Occipital lobe (tissue), 2 donors: ENCODE measurements around the gene ALAS2. TPM values are rescaled to one million over a fixed set of nuclear protein-coding genes. Genes with fewer than 3 reads are reported as not detected.
"Not testable (repeated sequence)": the region's sequence is repeated elsewhere in the genome, so short reads cannot be mapped to it uniquely, and the experiment has no call there.

ENCODE experiments used
- DNase-seq: peaks from one replicate; lab custom pipeline; 2025; lab: John Stamatoyannopoulos, UW
- total RNA-seq: library from RNA; depleted of rRNA; stranded (reverse); fragments of >200 nt; gene quantifications from one replicate; pipeline ENCODE4 v1.2.3, GENCODE V29; 2014

Gene ALAS2
- total RNA-seq, 1 donor from 2014 or later, result 32.0 TPM

GRCh38 chrX:55006827-55007621, 23.8 kb downstream of the ALAS2 start:
- DNase-seq, result no peak

DNA sequence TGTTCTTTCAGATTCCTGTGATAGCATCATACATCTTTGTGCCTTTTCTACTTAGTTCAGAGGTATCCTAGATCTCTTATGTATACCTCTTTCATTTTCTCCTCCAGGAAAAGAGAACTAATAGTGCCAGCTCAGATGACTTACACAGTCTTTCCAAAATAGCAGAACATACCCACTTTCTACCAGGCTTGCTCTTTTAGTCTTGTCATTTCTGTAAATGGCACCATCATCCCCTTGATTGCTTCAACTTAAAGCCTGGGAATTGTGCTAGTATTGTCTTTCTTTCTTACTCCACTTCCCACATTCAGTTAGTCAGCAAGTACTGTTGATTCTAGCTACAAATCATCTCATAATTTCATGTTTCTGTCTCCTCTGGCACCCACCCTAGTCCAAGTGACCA, 25.5 kb downstream of the ALAS2 start:
- no peak for DNase-seq

- no peak for DNase-seq
These were observed 26.5 kb downstream of the ALAS2 start for GRCh38 chrX:55004231-55004630.

GRCh38 chrX:54999717-55000598, 30.8 kb downstream of the ALAS2 start, which contains the start of gene APEX2:
TSS of gene APEX2 (plus strand) at chrX:55000363. CDS start at chrX:55000423, 60 bp downstream.
- peak; percentile 83 for DNase-seq

DNA sequence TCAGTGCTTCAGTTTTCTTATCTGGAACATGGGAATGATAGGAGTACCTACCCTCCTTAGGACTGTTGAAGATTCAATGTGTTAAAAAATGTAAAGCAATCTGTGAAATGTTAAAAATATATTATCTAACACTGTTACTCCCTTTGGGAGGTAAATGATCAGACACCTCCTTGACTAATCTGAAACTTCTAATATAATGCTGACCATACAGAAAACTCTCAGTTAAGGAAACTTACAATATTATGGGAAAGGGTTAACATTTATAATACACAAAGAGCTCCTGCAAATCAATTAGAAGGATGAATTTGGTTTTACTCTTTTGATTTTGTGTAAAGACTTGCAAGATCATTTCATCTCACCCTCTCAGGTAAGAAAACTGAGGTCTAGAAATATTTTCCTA, 35.2 kb downstream of the ALAS2 start:
- no peak for DNase-seq

GRCh38 chrX:54994668-54995351, 36.0 kb downstream of the ALAS2 start:
- DNase-seq, result no peak

DNA sequence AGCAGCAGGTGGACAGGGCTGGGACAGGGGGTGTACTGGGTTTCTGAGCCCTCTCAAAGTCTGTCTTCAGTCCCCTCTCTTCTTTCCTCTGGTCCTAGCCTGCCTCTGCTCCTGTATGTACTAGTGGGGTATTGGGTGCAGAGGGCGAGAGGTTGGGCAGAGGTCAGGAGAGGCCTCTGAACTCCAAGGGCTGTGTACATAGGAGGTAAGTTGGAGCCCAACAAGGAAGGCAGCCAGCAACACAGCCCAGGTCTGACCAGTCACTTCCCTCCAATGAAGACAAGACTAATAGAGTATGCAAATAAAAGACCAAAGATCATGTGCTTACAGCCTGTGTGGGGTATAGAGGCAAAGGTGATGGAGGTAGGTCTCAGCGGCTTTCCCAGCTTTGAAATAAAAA, 36.7 kb downstream of the ALAS2 start, which contains the start of gene PFKFB1:
Gene PFKFB1, minus strand, starts transcription at position 90 of the 400 bp plus-strand sequence. CDS start 181 bp downstream, outside the sequence.
- no peak for DNase-seq

GRCh38 chrX:54992911-54993622, 37.7 kb downstream of the ALAS2 start:
- DNase-seq, result no peak

- no peak for DNase-seq
These were observed 39.1 kb downstream of the ALAS2 start for GRCh38 chrX:54991706-54992105.

GRCh38 chrX:54983306-54983705, 47.5 kb downstream of the ALAS2 start:
- DNase-seq, result not testable (repeated sequence)

GRCh38 chrX:54980334-54980733, 50.4 kb downstream of the ALAS2 start:
- no peak for DNase-seq

DNA sequence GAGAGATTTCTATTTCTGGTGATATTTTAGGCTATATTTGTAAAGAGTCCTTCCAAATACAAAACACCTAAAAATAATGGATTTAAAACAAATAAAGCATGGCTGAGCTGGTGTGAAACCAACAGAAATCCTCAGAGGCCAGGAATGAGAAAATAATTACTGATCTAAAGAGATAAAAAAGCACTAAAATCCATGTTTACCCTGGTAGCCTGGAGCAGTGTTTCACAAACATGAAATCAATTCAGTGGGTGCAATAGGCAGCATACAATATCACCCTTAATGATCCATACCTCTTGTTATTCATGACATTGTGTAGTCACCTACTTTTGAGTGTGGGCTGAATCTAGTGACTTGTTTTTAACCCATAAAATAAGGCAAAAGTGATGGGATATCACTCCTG, 51.3 kb downstream of the ALAS2 start:
- DNase-seq, result no peak

- no peak for DNase-seq
These were observed 52.3 kb downstream of the ALAS2 start for GRCh38 chrX:54978448-54978847.

- no peak for DNase-seq
These were observed 53.4 kb downstream of the ALAS2 start for GRCh38 chrX:54977387-54977786.

GRCh38 chrX:54964766-54965497, 65.8 kb downstream of the ALAS2 start:
- no peak for DNase-seq

GRCh38 chrX:54961750-54962149, 69.0 kb downstream of the ALAS2 start:
- DNase-seq, result no peak
